Measurements from ENCODE around the gene FEN1.

The FEN1 gene

DNA sequence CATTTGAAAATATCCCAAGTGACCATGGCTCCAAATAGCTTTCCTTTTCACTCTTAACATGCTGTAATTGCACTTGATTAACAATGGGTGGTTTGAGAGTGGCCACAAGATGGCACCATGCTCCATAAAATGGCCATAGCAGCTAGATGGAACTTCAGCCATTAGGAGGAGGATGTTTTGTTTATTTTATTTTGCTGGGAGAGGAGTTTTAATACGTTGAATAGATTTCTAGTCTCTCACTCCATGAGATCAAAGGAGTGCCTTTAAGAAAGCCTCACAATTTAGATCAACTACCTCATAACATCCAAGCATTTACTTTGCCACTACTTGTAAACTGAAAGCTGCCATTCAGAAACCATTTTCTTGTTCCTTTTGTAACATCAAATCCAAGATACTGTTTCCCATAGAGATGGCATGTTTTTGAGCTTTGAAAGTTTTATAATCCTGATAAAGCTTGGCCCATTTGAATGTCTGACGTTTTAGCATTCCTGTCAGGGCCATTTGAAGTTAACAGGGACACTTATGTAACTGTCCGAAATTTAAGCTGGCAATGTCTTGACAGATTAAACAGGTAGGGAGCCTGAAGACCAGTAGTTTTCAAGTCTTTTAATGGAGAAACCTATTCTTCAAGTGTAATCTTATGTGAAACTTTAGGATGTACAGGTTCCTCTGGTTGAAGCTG, 4.7 kb downstream of the FEN1 start:
- DNase-seq, result peak; percentile 68

DNA sequence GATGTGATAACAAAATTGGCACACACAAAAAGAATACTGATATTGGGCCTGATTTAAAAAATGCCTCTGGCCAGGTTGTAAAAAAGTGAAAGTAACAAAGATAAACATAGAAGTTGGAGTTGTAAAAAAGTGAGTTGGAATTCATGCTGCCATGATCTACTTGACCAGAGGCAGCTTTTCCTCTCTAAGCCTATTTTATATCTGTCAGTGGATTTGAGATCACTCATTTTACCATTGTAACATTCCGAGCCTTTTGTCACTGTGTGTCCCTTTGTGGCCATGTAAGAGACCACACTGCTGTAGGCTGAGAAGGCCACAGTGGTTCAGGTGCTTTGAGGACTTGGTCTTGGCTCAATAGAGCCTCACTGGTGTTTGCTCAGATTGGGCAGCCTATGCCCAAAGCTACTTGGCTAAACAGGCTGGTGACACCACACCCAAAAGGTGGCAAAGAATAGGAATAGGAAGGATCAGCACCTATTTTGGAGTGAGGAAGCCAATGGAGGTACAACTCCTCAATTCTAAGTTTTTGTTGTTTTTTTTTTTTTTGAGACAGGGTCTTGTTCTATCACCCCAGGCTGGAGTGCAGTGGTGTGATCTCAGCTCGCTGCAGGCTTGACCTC, 7.1 kb downstream of the FEN1 start:
- DNase-seq, result no peak

DNA sequence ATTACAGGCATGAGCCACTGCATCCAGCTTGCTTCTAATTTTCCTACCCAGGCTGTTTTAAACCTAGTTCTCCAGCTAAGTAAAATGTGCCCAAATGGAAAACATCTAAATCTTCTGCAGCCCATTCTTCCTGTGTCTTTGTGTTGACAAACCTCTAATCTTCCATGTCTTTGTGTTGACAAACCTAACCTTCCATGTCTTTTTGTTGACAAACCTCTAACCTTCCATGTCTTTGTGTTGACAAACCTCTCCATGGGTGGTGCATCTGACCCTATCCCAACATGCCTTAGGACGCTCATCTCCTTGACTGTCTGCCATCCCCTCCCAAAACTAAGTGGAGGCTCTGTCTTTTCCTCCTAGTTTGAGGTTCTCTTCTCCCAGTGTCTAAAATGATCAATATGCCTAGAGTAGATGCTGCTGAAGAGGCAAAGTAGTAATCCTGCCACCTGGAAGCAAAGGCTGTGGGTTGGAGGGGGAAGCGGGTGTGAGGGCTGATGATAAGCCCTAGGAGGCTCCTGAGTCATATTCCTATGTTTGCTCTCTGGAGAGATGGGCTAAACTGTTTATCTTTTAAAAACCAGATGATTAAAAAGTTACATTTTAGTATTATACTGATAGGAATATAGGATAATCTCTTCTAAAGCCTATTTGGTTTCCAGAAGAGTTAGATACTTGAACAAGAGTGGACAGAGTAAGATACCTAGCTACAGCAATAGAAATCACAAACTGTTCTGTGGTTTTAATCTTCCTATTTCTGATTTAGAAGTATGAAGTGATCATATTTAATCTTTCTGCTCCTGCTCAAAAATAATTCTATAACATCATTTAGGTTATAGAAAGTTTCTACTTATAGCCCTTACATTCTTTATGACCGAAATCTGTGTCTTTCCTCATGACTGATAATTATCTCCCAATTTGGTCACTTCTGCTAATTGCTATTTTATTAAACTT, 7.9 kb downstream of the FEN1 start:
- no peak for DNase-seq

DNA sequence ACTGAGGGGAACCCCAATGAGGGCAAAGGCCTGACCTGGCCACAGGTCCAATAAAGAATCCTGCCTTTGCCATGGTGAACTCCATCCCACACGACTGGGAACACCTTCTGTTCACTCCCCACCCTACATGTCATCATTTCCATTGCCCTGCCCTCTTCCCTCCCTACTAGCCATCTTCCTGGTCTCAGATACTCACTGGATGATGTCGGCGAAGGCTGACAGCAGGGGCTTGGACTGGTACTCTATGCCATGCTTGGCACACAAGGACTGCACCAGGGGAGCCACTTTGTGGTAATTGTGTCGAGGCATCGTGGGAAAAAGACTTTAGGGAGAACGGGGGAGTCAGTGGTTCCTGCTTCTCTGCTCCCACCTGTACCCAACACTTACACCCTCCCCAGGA, 9.9 kb downstream of the FEN1 start:
- no peak for DNase-seq

- no peak for DNase-seq
Measured at GRCh38 chr11:61803889-61804647, 11.4 kb downstream of the FEN1 start.

DNA sequence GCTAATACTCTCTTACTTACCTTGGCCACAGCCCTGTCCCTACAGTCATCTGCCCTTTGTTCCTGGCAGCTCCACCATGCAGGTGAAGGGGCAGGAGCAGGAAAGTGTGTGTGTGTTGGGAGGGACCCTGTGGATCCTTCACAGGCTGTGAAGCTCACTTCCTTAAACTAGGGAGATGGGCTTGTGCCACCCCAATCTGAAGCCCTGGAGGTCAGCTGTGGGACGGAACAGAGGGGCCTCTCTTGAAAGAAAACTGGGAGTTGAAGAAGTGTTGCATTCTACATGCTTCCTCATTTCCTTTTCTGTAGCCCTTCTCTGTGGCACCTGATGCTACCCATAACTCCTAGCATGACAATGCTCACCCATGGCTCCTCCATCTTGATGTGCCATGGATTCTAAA, 12.4 kb downstream of the FEN1 start:
- no peak for DNase-seq

DNA sequence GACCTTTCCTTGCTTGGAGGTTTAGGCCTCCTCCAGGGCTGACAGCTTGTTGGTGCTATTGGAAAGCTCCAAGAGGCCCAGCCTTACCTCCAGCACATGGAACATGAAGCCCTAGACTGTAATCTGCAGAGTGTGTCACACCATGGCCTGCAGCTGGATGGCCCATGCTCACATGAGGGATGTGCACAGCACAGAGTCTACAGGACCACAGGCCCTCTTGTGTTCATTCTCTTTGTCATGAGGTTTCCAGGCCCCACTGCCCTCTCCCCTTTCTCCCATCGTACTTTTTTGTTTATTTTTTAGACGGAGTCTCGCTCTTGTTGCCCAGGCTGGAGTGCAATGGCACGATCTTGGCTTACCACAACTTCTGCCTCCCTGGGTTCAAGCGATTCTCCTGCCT, 14.1 kb downstream of the FEN1 start:
- no peak for DNase-seq

GRCh38 chr11:61810671-61811175, 18.0 kb downstream of the FEN1 start:
- DNase-seq, result no peak

- no peak for DNase-seq
Measured at GRCh38 chr11:61811831-61812230, 19.1 kb downstream of the FEN1 start.

DNA sequence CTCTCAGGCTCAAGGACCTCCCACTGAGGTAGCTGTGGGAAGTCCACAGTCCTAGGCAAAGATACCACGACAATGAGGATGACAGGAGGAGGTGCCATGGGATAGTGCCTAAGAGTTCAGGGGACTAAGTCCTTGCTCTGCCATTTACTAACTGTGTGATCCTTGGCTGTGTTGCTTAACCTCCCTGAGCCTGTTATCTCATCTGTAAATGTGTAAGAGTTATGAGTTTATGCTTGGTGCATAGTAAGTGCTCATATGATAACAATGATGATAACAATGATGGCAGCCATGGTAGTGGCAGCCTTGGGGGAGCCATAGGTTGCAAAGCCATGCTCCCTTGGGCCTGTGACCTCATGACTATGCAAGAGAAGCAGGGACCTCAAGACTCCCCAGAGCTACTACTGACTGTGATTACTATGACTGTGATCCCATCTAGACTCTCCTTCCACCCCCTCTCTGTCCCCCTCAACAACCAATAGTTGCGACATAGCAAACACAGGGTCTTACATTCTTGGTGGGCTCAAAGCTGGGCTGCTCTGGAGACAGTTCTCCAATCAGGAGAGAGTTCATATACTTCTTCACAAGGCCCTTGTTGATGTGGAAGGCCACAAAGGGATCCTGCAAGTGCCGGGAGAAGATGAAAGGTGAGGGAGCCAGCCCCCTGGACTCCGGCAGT, 20.2 kb downstream of the FEN1 start:
- DNase-seq, result no peak

DNA sequence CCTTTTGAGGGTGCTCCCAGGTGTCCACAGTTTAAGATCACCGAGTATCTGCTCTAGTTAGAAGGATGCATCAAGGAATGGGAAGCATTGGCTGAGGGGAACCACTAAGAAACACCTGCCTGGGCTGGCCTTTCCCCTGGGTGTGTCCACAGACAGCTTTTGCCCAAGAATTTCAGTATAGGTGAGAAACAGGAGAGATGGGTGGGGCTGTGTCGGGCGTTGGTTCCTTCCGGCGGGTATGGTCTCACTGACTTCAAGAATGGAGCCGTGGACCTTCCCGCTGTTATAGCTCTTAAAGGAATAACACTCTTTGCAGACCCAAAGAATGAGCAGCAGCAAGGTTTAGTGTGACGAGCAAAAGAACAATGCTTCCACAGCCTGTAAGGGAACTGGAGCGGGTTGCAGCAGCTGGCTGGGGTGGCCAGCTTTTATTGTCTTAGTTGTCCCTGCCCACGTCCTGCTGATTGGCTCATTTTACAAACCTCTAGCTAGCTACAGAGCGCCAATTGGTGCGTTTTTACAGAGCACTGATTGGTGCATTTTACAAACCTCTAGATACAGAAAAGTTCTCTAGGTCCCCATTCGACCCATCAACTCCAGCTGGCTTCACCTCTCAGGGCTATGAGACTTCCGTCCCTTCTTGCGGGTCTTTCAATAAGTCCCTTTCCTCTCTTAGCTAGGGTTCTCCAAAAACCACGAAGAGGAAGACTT, 21.7 kb downstream of the FEN1 start:
- peak; percentile 46 for DNase-seq

- DNase-seq, result peak; percentile 99
Measured at GRCh38 chr11:61814958-61815789, 22.5 kb downstream of the FEN1 start.

- DNase-seq, result peak; percentile 75
Measured at GRCh38 chr11:61815790-61816735, 23.4 kb downstream of the FEN1 start.

- peak; percentile 96 for DNase-seq
Measured at GRCh38 chr11:61816736-61817455, 24.2 kb downstream of the FEN1 start, which contains the start of gene FADS1. Gene FADS1, minus strand, starts transcription at chr11:61817003. Its CDS starts 74 bp downstream, at chr11:61816929.

GRCh38 chr11:61817471-61818202, 24.9 kb downstream of the FEN1 start:
- DNase-seq, result no peak

DNA sequence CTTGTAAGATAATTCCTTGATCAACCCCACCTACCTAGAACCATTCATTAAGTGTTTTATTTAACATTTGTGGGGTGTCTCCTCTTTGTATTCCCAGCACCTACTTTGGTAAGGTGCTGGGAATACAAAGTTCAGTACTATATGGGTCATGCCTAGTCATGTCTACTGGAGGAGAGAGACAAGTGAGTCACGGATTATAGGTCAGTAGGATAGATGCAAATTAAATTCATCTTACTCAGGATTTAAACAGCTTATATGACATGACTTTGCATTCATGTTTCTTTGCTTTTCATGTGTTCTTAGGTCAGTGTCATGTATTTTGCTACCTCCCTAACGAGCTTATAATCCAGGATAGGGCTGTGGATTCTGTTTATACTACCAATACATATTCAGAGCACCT, 27.5 kb downstream of the FEN1 start:
- DNase-seq, result no peak

DNA sequence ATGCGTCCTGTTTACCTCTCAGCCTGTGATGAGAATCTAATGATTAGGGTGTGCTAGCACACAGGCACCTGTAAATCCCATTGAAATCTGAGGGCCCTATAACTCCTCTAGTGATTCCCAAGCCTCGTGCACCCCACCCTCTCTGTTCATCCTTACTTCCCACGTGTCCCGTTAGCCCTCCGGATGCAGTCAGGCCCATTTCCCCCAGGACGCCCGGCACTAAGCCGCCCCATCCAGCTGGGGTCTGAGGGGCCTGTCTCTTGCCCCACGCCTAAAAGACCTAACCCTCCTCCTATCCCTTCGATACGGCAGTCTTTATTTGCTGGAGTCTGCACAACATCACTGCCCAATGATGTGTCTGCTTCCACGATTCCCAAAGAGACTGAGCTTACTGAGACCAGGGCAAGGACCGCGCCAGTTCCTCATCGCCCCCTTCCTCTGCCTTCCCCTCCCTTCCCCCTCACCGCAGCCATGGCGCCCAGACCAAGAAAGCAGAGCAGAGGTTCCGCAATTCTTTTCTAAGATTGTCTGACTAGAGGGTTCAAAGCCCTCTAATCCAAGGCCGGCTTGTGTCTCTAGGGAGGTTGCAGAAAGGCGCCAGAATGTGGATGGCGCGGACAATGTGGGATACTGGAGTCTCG, 34.3 kb downstream of the FEN1 start:
- no peak for DNase-seq

All from NCI-H774 (cell line).